Cerebellar nuclear complex (tissue), 1 donor: ENCODE data around the gene BRPF3.

Experiments used
- DNase-seq, 2 experiments: peaks; one replicate each; lab custom pipeline; 2025; lab: John Stamatoyannopoulos, UW

BRPF3 gene

DNA sequence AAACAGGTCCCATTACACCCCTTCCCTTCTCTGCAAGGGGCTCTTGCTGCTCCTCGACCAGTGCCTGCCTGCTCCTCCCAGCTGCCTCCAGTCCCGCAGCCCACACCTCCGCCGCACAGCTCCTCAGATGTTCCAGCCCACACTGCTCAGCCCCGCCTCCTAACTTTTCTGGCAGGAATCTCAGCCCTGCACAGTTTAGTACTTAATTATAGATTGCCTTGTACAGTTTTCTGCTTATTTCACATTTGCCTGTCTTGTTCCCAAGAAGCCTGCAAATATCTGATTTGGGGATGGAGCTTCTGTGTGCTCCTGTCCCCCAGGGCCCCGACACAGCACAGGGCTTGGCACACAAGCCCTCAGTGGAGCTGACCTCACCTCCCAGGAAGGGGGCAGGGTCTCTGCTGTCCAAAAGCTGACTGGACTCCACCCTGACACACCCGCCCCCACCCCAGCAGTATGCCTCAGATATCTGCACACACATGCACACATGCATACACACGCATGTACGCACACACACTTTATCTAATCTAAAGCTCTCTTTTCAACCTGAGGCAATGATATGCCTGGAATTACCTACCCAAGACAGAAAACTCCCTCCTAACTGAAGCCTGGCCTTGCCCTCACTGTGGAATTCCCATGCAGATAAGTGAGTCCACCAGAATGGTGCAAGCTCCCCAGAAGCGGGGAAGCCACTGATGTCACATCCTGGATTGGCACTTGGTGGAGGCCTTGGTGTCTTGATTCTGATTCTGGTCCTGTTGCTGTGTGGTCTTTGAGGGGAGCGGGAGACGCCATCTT, 72.1 kb downstream of the BRPF3 start:
- DNase-seq = no peak

DNA sequence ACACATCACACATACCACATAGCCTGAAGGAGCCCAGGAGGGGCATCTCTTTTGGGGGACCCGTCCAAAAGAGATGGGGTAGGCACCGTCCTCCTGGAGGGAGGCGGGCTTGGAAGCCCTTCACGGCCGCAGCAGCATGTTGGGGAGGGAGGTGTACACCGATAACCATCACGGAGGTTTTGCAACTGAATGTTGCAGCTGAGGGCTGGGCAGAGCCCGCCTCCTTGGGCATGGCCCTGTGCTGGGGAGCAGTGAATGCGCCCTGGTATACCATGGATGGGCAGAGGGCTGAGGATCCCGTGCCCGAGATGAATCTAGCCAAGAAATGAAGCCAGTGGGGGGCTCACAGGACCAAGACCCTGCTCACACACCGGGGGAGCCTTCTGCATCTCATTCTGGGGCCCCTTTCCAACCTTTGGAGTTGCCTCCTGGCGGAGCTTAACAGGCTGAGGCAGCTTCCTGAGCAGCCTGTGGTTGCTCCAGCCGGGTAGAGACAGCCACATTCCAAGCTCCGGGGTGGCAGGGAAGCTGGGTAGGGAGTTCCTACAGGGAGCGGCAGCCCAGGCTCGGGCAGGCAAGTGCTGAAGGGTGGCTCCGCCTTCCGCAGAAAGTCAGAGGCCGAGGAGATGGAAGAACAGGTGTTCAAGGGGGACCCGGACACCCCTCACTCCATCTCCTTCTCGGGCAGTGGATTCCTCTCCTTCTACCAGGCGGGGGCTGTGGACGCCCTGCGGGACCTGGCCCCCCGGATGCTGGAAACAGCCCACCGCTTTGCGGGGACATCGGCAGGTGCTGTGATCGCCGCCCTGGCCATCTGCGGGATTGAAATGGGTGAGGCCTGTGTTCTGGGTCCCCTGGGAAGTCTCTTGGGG, 73.5 kb downstream of the BRPF3 start, which contains the start of gene PNPLA1:
PNPLA1 (plus strand) TSS at position 227 of the 872 bp plus-strand sequence; CDS start at position 627, 400 bp downstream.
- DNase-seq = no peak

DNA sequence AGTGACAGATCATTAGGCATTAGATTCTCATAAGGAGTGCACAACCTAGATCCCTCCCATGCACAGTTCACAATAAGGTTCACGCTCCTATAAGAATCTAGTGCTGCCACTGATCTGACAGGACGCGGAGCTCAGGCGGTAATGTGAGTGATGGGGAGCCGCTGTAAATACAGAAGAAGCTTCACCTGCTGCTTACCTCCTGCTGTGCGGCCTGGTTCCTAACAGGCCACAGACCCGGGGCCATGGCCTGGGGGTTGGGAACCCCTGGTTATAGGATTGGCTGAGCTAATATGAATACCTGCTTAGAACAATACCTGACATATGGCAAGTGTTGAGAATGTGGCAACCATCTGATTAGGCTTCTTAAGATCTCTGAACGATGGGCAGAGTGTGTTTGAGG, 75.7 kb downstream of the BRPF3 start:
- DNase-seq = no peak

DNA sequence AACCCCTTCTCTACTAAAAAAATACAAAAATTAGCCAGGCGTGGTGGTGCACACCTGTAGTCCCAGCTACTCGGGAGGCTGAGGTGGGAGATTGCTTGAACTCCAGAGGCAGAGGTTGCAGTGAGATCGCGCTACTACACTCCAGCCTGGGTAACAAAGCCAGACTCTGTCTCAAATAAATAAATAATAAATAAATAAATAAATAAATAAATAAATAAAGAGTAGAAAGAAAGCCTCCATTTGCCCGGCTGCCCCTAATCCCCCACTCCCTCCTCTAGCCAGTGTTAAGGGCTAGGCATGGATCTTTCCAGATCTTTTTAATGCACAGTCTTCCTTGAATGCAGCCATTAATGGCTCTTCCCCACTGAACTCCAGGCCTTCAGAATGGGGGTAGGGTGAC, 76.5 kb downstream of the BRPF3 start:
- no peak for DNase-seq

DNA sequence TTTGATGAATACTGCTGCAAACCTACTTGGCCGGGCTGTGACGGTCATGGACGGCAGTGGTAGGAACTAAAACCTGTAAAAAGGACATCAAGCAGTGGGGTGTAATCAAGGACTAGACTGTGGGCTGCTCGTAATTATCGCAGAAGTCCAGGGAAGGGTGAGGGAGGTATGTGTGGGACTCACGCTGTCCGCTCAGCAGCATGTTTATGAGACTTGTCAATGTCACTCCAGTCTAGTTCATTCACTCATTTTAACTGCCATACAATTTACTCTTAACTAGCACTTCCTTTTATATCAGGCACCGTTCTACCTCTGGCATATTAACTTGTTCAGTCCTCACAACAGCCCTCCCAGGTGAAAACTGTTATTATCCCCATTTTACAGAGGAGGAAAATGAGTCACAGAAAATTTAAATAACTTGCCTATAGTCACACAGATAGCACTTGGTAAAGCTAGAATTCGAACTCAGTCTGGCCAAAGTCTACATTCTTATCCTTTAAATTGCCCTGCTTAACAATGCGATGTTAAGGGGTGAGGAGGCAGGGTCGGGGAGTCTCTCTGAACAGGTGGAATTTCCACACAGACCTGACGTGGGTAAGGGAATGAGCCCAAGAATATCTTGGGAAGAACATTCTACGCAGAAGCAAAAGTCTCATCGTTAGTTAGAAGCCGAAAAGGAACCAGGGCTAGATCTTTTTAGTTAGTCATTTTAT, 77.4 kb downstream of the BRPF3 start:
- DNase-seq = no peak

DNA sequence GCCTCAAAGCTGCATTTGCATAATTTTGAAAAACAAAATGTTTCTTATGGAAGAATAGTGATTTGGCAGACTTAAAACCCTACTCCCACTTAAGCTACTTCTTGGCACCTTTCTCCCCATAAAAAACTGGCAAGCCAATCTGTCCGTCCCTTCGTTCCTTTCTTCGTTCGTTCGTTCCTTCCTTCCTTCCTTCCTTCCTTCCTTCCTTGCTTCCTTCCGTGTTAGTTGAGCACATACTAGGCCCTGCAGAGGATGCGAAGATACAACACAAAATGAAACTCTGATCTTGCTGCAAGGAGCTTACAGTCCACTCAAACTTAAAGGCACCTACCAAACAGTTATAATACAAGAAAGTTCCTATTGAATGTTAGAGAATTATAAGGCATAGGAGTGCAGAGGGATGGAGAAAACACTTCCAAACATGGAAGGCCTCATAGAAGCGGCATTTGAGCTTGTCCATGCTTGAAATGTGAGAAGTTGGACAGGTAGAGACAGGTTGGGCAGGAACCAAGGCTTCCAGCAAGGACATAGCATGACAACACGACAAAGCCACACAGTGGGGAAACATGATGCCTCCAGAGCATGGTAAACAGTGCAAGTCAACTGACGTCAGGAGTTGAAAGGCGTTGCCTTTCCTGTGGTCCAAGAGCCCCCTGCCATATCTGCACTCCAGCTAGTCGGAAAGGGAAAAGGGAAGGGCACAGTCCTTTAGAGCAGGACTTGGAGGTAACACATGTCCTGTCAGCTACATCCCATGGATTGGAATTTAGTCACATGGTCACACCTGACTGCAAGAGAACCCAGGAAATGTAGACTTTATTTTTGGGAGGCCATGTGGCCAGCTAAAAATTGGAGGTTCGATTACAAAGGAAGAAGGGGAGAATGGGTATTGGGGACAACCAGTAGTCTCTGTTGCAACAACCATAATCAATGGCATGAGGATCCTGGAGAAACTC, 80.3 kb downstream of the BRPF3 start:
- DNase-seq = no peak

DNA sequence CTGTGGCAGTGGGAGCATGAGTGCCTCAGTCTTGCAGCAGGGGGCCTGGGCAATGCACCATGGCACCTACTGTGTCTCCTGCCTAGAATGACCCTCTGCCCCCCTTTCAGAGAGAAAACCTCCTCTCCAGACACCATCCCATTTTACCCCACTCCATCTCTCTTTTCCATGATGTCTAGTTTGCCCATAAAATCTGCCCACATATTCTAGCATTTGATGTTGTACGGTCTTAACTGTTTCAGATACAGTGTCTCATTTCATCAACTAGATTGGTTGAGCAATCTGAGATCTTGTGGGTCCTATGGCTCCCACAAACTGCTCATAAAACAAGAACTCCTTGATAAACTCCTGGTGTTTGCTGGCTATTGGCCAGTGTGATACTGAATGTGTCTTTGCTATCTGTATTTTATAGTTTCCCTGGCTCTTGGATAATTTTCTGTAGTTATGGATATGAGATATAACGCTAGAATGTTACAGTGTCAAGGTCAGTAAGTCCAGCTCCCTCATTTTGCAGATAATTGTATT, 81.5 kb downstream of the BRPF3 start:
- no peak for DNase-seq

DNA sequence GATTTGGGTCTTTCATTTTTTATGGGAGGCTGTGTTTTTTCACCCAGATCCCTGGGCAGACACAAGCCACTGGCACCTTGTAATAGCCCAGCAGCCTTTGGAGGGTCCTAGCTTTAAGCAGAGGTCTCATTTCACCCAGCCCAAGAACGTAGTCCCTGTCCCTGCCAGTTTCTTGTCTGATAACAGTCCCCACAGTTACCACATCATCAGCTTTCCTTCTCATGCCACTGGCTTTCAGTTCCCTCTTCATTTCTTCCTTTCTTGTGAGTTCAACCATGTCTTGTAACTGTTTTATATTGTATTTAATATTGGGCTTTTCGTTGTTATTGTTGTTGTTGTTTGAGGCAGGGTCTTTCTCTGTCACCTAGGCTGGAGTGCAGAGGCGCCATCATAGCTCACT, 83.9 kb downstream of the BRPF3 start:
- DNase-seq = no peak

DNA sequence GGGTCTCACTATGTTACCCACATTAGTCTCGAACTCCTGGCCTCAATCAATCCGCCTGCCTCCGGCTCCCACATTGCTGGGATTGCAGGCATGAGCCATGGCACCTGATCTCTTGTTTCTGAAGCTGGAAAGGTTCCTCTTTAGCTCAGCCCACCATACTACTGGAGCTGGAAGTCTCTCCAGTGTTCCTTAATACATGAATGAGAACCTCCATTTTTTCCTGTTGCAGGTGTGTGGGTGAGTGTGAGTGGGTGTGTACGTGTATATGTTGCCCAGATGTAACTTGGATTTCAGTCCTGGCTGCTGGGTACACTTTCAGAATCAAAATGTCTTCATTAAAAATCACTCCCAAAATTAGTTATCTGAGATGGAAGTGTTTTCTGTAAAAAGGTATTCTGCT, 84.4 kb downstream of the BRPF3 start:
- no peak for DNase-seq
